ENCODE data around the gene SLAMF6.
"Not testable (repeated sequence)": the region's sequence is repeated elsewhere in the genome, so short reads cannot be mapped to it uniquely, and the experiment has no call there.

Gene SLAMF6

DNA sequence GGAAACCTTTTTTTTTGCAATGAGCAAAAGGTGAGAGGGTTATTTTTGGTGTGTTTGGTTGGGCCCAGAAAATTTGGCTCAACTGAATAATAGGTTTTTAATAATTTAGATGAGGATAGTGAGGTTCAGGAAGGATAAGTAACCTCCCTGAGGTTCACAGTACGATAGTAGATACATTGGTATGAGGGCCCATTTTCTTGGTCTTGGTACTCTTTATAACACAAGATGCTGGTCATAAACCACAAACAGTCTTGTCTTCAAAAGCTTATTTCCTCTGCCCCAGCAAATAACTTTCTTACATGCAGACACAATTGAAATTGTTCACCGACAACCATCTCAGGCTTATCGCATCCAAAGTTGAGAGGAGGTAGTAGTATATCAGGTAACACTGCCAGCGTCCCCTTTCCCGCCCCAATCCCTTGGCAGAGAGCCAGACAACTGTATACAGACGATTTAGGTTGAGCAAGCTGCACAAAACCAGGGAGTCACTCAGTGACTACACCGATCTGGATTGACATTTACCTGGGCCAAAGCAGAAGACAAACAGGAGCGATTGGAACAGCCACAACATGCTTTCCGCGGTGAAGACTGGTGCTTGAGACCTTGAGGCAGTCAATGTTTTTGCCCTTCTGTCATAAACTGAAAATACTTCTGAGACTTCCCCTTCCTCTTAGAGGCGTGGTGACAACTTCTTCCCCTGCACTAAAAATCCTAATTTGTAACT lies at the start of gene SLAMF6:
Gene SLAMF6, minus strand, starts transcription at position 634 of the 724 bp plus-strand sequence. Its CDS starts 63 bp downstream, at position 571.
- peak; percentile 30 to 42 for DNase-seq (ENCODE audit: low read depth in 2 of 2)

GRCh38 chr1:160570840-160571239 lies 47.8 kb upstream of the SLAMF6 start:
- no peak for DNase-seq (ENCODE audit: low read depth in 2 of 2)

DNA sequence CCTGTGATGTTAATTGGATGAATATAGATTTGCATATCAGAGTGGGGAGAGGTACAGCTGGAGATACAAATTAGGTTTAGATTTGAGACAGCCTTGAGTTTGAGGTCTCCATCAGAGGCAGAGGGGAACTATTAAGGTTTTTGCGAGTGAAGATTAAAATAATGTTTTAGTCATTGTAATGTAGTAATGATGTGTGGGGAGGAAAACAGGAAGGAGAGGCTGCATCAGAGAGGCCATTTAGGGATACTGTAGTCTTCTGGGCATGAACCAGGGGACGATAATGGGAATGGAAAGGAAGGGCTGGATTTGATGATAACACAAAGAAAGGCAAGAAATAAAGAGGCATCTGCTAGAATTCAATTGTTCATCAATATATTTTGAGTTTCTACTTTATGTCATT lies 46.8 kb upstream of the SLAMF6 start:
- DNase-seq (ENCODE audit: low read depth in 2 of 2) = no peak

GRCh38 chr1:160567858-160568682 lies 45.0 kb upstream of the SLAMF6 start:
- DNase-seq (ENCODE audit: low read depth in 2 of 2) = peak; percentile 55 to 59

GRCh38 chr1:160567341-160567740 lies 44.3 kb upstream of the SLAMF6 start:
- no peak for DNase-seq (ENCODE audit: low read depth in 2 of 2)

GRCh38 chr1:160565564-160565963 lies 42.5 kb upstream of the SLAMF6 start:
- no peak for DNase-seq (ENCODE audit: low read depth in 2 of 2)

- DNase-seq (ENCODE audit: low read depth in 2 of 2) = not testable (repeated sequence)
These were observed 40.2 kb upstream of the SLAMF6 start for GRCh38 chr1:160563230-160563629.

DNA sequence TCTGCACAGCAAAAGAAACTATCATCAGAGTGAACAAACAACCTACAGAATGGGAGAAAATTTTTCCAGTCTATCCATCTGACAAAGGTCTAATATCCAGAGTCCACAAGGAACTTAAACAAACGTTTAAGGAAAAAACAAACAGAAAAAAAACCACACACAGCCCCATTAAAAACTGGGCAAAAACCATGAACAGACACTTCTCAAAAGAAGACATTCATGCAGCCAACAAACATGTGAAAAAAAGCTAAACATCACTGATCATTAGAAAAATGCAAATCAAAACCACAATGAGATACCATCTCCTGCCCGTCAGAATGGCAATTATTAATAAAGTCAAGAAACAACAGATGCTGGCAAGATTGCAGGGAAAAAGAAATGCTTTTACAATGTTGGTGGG lies 39.7 kb upstream of the SLAMF6 start:
- DNase-seq (ENCODE audit: low read depth in 2 of 2) = not testable (repeated sequence)

- no peak for DNase-seq (ENCODE audit: low read depth in 2 of 2)
These were observed 37.8 kb upstream of the SLAMF6 start for GRCh38 chr1:160560806-160561205.

DNA sequence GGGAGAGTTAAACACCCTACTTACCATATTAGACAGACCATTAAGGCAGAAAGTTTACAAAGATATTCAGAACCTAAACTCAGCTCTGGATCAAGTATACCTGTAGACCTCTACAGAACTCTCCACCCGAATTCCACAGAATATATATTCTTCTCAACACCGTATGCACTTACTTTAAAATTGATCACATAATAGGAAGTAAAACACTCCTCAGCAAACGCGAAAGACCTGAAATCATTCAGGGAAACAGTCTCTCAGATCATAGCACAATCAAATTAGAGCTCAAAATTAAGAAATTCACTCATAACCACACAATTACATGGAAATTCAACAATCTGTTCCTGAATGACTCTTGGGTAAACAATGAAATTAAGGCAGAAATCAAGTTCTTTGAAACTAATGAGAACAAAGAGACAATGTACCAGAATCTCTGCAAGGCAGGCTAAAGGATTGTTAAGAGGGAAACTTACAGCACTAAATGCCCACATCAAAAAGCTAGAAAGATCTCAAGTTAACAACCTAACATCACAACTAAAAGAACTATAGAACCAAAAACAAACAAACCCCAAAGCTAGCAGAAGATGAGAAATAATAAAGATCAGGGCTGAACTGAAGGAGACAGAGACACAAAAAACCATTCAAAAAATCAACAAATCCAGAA lies 37.1 kb upstream of the SLAMF6 start:
- no peak for DNase-seq (ENCODE audit: low read depth in 2 of 2)

DNA sequence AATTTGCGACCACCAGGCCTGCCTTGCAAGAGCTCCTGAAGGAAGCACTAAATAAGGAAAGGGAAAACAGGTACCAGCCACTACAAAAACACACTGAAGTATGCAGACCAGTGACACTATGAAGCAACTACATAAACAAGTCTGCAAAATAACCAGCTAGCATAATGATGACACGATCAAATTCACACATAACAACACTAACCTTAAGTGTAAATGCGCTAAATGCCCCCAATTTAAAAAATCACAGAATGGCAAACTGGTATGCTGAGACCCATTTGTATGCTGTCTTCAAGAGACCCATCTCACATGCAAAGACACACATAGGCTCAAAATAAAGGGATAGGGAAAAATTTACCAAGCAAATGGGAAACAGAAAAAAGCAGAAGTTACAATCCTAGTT lies 36.4 kb upstream of the SLAMF6 start:
- DNase-seq (ENCODE audit: low read depth in 2 of 2) = not testable (repeated sequence)

DNA sequence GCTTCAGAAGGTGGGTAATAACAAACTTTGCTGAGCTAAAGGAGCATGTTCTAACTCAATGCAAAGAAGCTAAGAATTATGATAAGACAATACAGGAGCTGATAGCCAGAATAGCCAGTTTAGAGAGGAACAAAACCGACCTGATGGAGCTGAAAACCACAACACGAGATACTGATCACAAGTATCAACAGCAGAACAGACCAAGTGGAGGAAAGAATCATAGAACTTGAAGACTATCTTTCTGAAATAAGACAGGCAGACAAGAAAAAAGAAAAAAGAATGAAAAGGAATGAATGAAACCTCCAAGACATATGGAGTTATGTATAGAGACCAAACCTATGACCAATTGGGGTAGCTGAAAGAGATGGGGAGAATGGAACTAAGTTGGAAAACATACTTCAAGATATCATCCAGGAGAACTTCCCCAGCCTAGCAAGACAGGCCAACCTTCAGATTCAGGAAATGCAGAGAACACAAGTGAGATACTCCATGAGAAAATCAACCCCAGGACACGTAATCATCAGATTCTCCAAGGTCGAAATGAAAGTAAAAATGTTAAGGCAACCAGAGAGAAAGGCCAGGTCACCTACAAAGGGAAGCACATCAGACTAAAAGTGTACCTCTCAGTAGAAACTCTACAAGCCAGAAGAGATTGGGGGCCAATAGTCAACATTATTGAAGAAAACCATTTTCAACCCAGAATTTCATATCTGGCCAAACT lies 35.8 kb upstream of the SLAMF6 start:
- no peak for DNase-seq (ENCODE audit: low read depth in 2 of 2)

DNA sequence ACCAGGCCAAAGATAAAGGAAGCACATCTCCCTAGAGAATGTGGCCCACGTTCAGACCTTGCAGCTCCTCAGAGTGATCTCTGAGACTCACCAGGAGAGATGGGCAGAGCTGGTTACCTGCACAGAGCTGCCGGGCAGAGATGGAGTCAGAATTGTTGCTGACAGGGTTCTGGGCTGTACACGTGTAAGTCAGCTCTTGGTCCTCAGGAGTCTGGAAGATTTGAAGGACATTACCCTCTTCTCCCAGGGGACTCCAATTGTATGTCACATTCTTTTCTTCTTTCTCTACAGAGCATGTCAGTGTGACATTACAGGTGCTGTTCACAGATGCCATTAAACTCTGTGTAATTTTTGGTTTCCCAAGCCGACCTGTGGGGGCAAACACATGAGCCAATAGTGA lies 30.7 kb upstream of the SLAMF6 start:
- no peak for DNase-seq (ENCODE audit: low read depth in 2 of 2)

DNA sequence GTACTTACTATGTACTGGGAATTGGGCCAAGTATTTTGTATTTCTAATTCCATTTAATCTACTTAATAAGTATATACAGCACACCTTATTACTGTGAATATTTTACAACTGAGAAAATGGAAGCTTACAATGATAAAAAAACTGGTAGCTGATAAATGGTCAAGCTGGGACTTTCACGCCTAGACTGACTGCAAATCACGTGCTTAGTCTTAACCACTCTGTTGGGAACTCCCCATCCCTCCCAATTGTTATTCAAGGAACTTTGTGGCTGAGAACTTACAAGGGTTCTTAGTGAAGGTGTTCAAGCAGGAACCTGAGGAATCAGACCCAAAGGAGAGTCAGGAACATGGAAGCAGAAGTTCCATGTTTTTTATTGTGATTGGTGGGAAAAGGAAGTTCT lies 29.4 kb upstream of the SLAMF6 start:
- no peak for DNase-seq (ENCODE audit: low read depth in 2 of 2)

GRCh38 chr1:160550572-160551034 lies 27.5 kb upstream of the SLAMF6 start:
- peak; percentile 45 to 62 for DNase-seq (ENCODE audit: low read depth in 2 of 2)

DNA sequence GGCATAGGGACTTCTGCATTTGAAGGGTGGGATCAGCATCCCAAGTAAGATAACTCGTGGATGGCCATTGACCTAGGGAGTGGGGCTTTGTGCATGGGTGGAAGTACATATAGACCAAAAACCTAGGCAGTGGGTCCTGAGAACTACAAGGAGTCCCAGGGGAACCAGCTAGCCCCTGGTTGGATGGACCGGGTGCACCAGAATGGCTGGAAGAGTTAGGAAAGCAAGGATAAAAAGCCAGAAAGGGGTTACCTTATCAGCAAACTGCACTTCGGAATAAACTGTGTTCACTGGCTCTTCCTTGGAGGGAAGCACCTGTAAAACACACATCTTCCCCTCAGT lies 26.6 kb upstream of the SLAMF6 start:
- DNase-seq (ENCODE audit: low read depth in 2 of 2) = no peak

- no peak for DNase-seq (ENCODE audit: low read depth in 2 of 2)
These were observed 26.1 kb upstream of the SLAMF6 start for GRCh38 chr1:160548960-160549664.

DNA sequence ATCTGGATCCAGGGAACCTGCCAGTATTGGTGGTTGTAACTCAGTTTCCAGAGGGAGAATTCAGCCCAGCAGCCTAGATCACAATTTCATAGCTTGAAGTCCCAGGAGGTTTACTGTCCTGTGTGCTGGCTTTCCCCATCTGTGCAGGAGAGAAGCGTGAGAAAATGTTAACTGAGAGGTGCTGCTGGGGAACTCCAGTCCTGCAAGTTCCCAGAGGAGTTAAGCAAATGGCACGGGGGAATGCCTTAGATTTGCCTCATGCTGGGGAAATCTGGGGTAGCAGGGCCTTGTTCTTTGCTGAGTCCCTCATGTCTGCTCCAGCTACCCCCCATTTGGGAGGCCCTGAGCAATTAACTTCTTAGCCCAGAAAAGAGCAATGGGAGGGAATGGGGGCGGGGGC lies 25.1 kb upstream of the SLAMF6 start:
- no peak for DNase-seq (ENCODE audit: low read depth in 2 of 2)

GRCh38 chr1:160547422-160547821 lies 24.4 kb upstream of the SLAMF6 start:
- DNase-seq (ENCODE audit: low read depth in 2 of 2) = no peak

- DNase-seq (ENCODE audit: low read depth in 2 of 2) = no peak
These were observed 23.9 kb upstream of the SLAMF6 start for GRCh38 chr1:160546942-160547341.

GRCh38 chr1:160544647-160545046 lies 21.6 kb upstream of the SLAMF6 start:
- DNase-seq (ENCODE audit: low read depth in 2 of 2) = no peak
